ENCODE data around the gene ATG2A.

Gene ATG2A

GRCh38 chr11:64867748-64868462 is 49.1 kb downstream of the ATG2A start:
- no peak for DNase-seq

GRCh38 chr11:64866173-64866491 is 50.9 kb downstream of the ATG2A start:
- no peak for DNase-seq

- DNase-seq: no peak
Measured at GRCh38 chr11:64865286-64866172, 51.5 kb downstream of the ATG2A start.

- no peak for DNase-seq
Measured at GRCh38 chr11:64864473-64865285, 52.3 kb downstream of the ATG2A start.

GRCh38 chr11:64864135-64864472 is 52.9 kb downstream of the ATG2A start:
- DNase-seq: no peak

- DNase-seq: no peak
Measured at GRCh38 chr11:64863391-64864060, 53.5 kb downstream of the ATG2A start.

GRCh38 chr11:64862987-64863390 is 54.0 kb downstream of the ATG2A start:
- DNase-seq: no peak

GRCh38 chr11:64861227-64861975 is 55.6 kb downstream of the ATG2A start:
- DNase-seq: no peak

- DNase-seq: no peak
Measured at GRCh38 chr11:64859542-64860414, 57.2 kb downstream of the ATG2A start.

GRCh38 chr11:64858467-64859263 is 58.3 kb downstream of the ATG2A start:
- DNase-seq: no peak

GRCh38 chr11:64857485-64857884 is 59.5 kb downstream of the ATG2A start:
- DNase-seq: no peak

GRCh38 chr11:64856382-64857227 is 60.4 kb downstream of the ATG2A start:
- DNase-seq: no peak

- DNase-seq: no peak
Measured at GRCh38 chr11:64855596-64856304, 61.3 kb downstream of the ATG2A start.

- no peak for DNase-seq
Measured at GRCh38 chr11:64854534-64855502, 62.2 kb downstream of the ATG2A start.

GRCh38 chr11:64854157-64854533 is 62.9 kb downstream of the ATG2A start:
- DNase-seq: no peak

GRCh38 chr11:64853709-64854108 is 63.3 kb downstream of the ATG2A start:
- no peak for DNase-seq

- no peak for DNase-seq
Measured at GRCh38 chr11:64852804-64853509, 64.1 kb downstream of the ATG2A start.
